HS-5 (cell line): ENCODE data around the gene GSE1.

Experiments used
- DNase-seq: peaks from one replicate; pipeline ENCODE4 v3.0.0-alpha.2; 2012; ENCODE audit warnings: low read depth

GSE1 gene

DNA sequence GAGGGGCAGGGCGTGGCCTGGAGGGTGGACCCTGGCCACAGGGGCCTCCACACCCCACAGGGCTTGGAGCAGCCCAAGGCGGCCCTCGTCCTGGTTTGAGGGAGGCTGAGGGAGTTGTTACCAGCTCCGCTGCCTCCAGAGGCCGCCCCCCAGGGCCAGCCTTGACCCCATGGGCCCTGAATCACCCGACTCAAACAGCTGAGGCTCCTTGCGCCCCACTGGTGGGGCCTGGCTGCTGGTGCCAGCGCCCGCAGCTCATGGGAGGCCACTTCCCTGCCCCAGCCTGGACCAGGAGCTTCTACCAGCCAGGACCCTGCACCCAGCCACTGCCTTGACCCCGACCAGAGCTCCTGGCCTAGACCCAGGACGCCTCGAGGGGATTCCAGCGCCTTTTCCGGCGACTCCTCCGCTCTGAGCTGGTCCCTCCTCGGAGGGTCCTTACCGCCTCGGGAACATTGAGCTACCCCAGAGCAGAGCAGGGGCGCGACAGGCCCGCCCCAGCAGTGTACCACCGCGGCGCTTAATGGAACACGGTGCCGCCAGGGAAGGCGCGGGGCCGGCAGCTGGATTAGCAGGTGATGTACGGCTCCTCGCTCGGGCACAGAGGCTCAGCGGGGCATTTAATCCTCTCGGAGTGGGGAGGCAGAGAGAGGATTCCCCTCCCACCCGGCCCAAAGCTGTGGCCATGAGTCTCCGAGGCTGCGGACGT lies 37.2 kb downstream of the GSE1 start:
- no peak for DNase-seq

DNA sequence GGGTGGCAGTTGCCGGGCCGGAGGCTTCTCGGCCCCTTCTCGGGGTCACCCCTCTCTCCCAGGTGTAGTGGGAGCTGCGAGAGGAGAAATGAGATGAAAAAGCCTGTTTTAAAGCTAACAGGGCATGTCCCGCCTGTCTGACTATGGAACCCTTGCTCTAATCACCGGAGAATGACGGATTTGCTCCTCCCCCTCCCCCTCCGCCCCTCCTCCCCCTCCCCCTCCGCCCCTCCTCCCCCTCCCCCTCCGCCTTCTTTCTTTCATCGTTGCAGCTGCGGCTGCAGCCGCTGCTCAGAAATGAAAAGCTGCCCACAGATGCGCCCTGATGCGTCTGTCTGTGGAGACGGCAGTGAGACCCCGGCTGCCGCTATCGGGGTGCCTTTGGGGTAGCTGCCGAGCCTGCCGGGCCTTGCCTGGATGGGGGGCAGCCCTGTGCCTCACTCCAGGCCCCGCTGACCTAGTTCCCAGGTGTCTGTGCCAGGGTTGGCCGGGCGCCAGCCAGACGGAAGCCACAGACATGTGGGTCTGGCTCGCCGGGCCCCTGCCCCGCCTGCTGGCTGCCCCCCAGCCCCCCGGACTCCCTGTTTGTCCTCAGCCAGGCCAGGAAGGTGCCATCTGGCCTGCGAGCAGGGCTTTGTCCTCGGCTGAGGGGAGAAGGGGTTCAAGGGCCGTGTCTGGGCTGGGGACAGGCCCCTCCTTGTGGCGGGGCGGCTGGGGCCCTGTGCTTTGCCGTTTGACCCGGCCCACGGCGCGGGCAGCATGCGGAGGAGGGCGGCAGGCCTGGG lies 37.9 kb downstream of the GSE1 start:
- no peak for DNase-seq

DNA sequence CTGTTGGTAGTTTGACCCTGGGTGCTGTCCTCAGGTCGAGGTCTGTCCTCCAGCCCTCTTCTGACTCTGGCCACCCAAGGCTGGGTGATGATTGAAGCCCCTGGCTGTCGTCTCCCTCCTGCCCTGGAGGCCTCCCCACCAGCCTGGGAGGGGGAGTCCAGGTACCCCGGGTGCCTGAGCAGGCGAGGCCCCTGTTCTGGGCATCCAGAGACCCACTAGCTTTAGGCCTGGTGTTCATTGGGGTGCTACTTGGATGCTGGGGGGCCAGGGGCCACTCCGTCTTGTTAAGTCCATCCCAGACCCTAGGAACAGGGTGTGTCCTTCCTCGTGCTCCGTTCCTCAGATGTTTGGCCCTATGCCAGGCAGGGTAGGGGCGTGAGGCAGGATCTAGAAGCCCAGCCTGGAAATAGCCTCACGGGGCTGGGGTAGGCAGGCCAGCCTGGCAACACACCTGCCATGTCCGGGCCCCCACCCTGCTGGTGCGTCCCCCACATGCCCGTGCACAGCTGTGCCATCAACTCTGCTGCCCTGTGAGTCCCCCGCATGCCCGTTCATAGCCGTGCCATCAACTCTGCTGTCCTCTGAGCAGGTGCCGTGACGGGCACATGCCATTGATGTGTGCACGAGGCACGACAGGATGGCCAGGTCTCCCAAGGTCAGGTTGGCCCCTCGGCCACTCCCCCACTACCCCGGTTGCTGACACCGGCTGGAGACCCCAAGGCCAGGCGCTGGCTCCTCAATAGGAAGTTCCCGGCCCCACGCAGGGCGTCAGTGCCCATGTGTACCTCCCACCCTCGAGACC lies 38.7 kb downstream of the GSE1 start:
- DNase-seq: no peak

DNA sequence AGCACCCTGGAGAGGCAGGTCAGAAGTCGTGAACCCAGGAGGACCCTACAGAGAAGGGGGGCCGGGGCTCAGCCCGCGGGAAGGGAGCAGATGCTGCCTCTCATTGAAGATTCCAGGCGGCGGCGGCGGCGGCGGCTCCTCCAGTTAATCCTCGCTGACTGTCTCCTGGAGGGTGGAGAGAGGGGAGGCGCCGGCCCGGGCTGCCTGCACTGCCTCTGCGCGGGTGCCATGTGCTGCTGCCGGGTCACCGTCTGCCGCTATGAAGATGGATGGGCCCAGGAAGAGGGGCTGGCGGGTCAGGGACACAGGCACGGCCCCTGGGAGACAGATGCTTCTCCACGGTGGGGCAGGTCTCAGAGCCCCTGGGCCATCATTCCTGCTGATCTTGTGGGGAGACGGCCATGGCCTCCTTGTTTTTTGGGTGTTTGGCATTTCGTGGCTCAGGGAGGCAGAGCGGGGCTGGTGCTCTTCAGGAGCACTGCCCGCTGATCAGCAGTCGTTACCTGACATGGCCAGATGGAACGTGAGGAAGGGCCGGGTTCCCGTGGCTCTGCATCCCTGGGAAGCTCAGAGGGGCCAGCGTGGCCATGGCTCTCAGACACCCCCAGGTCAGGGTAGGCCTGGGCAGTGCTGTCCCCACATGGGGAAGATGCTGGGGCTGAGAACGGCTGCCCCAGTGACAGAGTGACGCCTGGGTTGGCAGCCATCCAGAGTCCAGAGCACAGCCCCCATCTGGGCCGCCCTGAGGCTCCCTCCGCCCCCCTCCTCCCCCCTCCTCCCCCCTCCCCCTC lies 39.5 kb downstream of the GSE1 start:
- no peak for DNase-seq

DNA sequence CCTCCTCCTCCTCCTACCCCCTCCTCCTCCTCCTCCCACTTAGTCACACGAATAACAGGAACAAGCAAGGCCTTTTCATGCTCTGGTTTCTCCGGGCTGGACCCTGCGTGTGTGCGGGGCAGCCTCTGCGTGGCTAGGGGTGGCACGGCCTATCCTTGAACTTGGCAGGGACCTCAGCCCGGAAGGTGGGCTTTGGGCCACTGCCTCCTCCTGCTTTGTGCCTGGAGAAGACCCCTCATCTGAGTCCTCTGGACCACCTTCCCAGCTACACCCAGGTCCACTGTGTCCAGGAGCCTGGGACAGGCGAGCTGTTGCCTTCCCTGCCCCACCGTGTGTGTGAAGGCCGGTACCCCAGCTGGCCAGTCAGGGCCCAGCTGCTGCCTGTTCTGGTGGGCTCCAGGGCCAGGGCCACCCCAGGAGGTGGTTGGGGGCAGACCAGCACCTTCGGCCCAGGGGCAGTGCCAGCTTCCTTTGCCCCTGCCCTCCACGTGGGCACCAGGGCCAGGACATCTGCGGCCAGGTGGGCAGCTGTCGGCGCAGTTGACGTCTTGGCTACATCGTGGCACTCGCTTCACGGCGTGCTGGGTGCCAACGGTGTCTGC lies 40.3 kb downstream of the GSE1 start:
- DNase-seq: no peak

DNA sequence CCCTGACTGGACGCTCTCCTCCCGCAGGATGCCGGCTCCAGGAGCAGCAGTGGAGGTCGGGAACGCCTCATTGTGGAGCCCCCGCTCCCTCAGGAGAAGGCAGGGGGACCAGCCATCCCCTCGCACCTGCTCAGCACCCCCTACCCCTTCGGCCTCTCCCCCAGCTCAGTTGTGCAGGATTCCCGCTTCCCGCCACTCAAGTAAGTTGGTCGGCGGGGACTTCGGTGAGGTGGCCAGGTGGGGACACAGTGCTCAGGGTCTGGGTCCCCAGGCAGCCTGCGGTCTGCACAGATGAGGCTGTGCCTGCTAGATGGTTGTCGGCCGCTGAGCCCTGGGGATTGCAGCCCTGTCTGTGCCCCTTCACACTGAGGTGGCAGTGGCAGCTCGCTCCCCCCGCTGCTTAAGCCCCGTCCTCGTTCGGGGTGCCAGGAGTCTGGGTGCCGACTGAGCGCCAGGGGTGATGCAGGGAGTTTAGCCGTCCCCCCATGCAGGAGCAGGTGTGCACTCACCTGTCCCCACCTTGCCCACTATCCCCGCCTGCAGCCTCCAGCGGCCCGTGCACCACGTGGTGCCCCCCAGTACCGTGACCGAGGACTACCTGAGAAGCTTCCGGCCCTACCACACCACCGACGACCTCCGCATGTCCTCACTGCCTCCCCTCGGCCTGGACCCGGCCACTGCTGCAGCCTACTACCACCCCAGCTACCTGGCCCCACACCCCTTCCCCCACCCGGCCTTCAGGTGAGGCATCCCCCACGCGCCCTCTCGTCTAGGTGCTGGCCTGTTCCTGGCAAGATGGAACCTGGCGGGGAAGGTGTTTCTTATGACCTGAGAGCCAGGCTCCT lies 41.4 kb downstream of the GSE1 start:
- no peak for DNase-seq

DNA sequence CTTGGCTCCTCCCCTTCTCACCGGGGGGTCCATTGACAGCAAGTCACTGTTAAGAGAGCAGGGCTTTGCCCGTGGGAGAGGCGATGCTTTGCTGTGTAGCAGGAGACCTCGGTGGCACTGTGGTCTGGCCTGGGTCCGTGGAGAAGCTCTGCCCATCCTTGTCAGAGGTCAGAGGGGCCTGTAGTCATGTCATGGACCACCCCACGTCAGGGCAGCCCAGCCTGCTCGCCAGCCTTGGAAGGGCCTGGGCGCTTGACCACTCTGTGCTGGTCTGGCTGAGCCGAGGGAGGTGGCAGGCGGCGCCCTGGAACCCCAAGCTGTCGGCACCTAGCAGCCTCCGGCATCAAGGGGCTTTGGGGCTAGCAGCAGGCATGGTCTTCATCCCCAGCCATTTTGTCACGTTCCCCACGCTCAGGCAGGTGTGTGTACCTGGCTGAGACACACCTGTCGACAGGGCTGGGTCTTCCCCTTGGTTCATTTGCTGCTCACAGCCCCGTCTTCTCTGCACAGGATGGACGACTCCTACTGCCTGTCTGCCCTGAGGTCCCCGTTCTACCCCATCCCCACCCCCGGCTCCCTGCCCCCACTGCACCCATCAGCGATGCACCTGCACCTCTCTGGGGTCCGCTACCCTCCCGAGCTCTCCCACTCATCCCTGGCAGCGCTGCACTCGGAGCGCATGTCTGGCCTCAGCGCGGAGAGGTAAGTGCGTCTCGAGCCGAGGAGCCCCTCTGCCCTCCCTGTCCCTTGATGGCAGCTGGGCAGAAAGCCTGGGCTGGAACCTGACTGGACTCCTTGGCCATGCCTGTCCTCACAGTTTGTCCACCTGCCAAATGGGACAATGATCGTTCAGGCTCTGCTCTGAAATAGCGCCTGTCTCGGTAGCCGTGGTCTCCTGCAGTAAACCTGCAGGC lies 42.4 kb downstream of the GSE1 start:
- DNase-seq: no peak

DNA sequence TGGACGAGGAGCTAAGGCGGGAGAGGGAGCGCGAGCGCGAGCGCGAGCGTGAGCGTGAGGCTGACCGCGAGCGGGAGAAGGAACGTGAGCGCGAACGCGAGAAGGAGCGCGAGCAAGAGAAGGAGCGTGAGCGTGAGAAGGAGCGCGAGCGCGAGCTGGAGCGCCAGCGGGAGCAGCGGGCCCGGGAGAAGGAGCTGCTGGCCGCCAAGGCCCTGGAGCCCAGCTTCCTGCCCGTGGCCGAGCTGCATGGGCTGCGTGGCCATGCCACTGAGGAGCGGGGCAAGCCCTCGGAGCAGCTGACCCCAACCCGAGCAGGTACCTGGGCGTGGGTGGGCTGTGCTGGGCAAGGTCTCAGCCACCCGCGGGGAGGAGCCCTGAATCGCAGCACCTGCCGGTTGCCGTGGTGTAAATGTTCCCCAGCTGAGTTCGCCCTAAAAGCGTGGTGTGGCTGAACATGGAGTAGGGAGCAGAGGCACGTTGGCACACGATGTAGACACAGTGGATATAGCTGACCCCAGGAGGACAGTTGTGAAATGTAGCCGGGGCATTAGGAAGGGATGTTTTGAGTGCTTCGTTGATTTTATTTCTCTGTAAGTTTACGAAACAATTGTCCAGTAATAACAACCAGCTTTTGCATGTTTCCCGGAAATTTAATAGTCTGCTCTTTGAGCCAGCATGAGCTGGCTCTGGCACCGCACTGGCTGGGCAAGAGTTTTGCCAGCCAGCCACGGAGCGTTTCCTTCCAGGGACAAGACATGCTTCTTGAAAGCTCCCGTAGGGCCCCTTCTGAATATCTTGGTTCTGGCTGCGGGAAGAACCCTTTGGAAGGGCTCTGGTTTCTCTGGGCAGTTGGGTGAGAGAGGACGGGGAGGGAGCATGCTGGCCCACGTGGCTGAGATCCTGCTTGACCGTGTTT lies 43.5 kb downstream of the GSE1 start:
- no peak for DNase-seq

DNA sequence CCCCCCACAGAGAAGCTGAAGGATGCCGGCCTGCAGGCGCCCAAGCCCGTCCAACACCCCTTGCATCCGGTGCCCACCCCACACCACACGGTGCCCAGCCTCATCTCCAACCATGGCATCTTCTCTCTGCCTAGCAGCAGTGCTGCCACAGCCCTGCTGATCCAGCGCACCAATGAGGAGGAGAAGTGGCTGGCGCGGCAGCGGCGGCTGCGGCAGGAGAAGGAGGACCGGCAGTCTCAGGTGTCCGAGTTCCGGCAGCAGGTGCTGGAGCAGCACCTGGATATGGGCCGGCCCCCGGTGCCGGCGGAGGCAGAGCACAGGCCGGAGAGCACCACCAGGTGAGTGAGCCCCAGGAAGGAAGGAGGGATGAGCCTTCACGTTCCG lies 44.1 kb downstream of the GSE1 start:
- DNase-seq: no peak

DNA sequence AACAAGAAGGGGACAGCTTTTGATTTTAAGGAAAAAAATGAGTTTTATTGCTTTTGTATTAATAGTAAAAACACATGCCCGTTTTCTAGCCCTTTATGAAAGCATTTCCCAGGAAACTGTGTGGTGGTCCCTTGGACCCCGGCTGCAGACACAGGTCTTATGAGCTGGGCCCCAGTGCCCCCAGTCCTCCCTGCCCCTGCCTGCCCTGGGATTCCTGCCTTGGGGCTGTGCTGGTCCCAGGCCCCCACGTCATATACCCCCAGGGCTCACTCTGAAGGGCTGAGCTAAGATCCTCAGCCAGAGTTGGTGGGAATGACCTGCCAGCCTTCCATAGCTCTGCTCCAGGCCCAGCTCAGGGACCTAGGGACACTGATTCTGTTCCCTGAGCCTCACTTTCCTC lies 44.9 kb downstream of the GSE1 start:
- DNase-seq: no peak

DNA sequence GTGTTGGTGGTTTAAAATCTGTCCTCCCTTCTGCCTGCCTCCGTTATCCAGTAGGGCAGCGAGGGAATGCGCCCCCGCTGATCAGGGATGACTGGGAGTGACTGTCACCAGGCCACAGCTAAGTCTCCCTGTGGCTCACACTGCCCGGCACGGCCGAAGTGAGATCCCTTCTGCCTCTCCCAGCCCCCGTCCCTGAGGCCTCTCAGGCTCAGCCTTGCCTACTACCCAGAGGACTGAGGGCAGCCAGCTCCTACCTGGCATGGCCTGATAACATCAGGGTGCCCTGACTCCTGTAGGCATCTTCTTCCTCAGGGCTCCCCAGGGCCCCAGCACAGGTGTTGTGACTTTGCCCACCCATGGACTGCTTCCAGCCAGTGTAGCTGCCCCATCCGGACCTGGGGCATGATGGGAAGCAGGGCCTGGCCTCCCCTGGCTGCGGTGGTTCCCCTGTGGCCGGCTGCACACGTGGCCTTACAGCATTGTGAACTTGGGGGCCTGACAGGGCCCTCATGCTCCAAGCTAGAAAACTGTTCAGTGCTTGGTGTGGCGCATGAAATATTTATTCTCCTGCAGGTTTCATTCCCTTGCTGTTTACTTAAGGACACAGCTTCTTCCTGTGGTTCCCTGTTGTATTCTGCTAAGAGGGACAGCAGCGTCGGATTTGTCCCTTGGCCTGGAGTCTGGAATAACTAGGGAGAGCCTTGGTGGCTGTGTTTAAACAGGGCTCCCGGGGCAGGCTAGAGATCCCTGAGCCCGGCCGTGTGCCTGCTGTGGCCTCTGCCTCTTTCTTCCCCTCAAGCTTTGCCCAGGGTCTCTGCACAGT lies 45.6 kb downstream of the GSE1 start:
- no peak for DNase-seq

DNA sequence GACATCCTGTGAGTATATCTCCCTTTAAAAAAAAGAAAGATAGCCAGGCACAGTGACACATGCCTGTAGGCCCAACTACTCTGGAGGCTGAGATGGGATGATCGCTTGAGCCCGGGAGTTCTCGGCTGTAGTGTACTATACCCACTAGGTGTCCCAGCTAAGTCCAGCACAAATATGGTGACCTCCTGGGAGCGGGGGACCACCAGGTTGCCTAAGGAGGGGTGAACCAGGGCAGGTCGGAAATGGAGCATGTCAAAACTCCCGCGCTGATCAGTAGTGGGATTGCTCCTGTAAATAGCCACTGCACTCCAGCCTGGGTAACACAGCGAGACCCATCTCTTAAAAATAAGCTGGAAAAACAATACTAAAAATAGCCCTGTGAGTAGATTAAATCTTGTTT lies 46.2 kb downstream of the GSE1 start:
- DNase-seq: no peak

DNA sequence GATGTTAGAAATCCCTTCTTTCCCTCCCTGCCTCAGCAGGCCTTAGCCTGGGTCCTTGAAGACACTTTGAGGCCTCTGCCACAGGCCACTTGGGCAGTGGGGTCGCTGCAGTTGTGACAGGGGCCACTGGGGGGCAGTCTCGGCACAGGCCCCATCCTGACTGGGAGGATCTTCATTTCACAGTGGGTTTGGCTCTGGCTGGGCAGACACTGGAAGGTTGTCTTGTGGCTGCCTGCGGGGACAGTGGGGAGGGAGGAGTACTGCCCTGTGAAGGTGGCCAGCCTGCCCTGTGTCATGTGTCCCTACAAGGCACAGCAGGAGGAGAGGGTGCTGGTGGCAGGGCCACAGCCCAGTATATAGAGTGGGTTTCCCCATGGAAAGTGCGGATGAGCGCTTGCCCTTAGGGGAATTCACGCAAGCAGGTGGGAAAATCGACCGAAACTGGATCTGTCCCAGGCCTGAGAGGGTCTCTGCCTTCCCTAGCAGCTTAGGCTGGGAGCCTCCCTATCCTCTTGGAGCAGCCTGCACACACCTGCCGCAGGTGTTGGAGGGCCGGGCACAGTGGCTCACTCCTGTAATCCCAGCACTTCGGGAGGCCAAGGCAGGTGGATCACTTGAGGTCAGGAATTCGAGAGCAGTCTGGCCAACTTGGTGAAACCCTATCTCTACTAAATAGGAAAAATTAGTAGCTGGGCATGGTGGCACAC lies 46.8 kb downstream of the GSE1 start:
- no peak for DNase-seq

DNA sequence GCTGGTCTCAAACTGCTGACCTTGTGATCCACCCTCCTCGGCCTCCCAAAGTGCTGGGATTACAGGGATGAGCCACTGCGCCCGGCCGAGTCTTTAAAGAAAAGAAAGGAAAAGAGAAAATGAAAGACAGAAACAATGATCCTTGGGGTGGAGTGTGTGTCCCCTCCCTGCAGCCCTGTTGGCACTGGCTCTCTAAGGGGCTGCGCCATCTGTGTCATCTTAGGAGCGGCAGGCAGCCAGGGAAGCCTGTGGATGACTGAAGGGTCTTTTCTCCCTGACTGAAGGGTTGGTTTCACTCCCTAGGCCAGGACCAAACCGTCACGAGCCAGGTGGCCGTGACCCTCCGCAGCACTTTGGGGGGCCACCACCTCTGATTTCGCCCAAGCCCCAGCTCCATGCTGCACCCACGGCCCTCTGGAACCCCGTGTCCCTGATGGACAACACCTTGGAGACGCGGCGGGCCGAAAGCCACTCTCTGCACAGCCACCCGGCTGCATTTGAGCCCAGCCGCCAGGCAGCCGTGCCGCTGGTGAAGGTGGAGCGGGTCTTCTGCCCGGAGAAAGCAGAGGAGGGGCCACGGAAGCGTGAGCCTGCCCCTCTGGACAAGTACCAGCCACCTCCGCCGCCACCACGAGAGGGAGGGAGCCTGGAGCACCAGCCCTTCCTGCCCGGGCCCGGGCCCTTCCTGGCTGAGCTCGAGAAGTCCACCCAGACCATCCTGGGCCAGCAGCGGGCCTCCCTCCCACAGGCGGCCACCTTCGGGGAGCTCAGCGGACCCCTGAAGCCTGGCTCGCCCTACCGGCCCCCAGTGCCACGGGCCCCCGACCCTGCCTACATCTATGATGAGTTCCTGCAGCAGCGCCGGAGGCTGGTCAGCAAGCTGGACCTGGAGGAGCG lies 48.0 kb downstream of the GSE1 start:
- no peak for DNase-seq

DNA sequence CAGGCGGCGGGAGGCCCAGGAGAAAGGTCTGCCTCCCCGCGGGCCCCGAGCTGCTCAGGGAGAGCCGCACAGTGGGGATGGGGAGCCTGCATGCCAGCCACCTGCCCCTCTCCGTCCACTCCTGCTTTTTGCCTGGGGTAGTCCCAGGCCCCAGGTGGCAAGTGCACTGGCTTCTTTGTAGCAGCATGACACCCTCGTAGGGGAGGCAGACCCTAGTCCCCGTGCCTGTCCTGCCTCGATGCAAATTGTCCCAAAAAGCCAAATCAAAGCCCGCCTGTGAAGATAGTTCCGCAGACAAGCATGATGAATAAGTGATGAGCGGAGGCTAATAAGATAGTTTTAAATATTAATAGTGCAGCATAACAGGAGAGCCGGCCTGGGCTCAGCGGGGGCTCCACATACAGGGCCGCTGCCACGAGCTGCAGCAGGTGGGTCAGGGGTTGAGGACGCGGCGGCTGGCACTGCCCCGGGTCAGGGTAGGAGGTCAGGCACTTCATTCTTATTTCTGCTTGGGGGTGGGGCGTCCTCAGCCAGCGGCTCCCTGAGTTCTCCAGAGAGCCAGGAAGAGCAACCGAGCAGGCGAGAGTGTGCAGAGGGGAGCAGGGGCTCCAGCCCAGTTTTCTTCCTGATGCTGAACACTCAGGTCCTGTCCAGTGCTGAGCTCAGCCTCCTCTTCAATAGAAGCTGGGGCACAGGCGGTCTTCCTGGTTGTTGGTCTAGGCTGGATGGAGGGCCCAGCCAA lies 48.8 kb downstream of the GSE1 start:
- no peak for DNase-seq
